Subcutaneous adipose tissue (tissue), 4 donors: ENCODE results near the gene BRIP1. TPM values are rescaled to one million over a fixed set of nuclear protein-coding genes. Genes with fewer than 3 reads are reported as not detected.

Experiments used
- CTCF ChIP-seq: fragments of 450-650 bp; IDR thresholded peaks from one replicate; pipeline ENCODE4 v1.5.1; 2016; ENCODE audit warnings: low read depth, mild to moderate bottlenecking, control low read depth, antibody characterized with exemption, moderate library complexity
- total RNA-seq, 4 donors: library from RNA; depleted of rRNA; stranded (reverse); fragments of >200 nt; gene quantifications; one replicate each; pipeline ENCODE4 v1.1.0, GENCODE V29; 2016

The BRIP1 gene
- total RNA-seq, 4 donors from 2014 or later, result 0.33 to 1.1 (median 0.98) TPM

GRCh38 chr17:61720016-61720795 lies 143.1 kb downstream of the BRIP1 start:
- peak; percentile 79 for TF ChIP-seq CTCF

GRCh38 chr17:61718022-61718421 lies 145.3 kb downstream of the BRIP1 start:
- no peak for TF ChIP-seq CTCF

GRCh38 chr17:61717352-61717751 lies 146.0 kb downstream of the BRIP1 start:
- TF ChIP-seq CTCF, result peak; percentile 18

- TF ChIP-seq CTCF, result no peak
Observed at GRCh38 chr17:61716225-61716829, 147.0 kb downstream of the BRIP1 start.

GRCh38 chr17:61715348-61715747 lies 148.0 kb downstream of the BRIP1 start:
- no peak for TF ChIP-seq CTCF

GRCh38 chr17:61714300-61714699 lies 149.0 kb downstream of the BRIP1 start:
- TF ChIP-seq CTCF, result no peak

- TF ChIP-seq CTCF, result no peak
Observed at GRCh38 chr17:61713035-61713434, 150.3 kb downstream of the BRIP1 start.
